GM18505 (cell line): ENCODE data around the gene PC.
A peak's percentile ranks its signal among the peaks of the same experiment; 100 is the strongest.

Experiments used
- ATAC-seq: cut with Tn5 transposase; IDR thresholded peaks from one replicate; pipeline ENCODE4 v1.9.1; 2021; ENCODE audit not compliant: unreplicated experiment
- POLR2A ChIP-seq: IDR thresholded peaks from 4 replicates; pipeline ENCODE4 v1.6.1; 2011; ENCODE audit warnings: borderline replicate concordance; ENCODE audit not compliant: insufficient read depth, insufficient read length; ENCODE audit errors: extremely low read depth

PC gene

DNA sequence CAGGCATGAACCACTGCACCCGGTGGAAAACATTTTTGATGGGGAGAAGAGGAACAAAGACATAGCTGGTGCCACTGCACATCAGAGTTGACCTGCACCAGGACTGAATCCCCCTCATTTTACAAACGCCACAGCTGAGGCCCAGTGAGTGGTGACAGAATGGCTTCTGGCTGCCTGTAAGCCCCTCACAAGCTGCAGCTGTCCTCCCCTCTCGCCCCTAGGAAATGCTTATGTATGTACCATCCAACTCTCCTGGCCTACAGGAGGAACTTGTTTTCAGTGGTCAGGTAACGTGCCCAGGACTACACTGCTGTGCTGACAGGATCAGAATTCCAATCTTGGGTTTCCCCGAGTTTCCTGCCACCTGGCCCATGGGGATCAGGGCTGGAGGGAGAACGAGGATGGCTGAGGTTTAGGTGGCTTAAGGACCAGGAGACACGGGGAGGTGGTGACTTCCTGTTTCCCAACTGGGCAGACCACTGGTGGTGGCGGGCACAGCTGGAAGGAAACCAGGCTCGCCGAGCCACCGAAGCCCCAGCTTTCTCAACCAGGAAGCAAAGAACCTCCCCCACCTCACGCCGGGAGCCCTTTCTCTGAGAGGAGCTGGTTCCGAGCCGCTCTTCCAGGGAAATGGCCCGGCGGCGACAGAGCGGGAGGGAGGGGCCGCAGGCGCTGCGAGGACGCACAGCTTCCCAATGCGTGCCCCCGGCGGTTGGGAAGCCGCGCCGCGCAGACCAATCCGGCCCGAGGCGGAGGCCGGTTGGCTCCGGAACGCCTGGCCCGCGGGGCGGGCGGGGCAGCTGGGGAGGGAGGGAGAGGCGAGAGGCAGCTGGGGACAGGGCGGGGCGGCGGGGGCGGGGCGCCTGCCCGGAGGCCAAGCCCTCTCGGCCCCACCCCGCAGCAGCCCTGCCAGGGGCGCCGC lies 102.3 kb downstream of the PC start:
- ATAC-seq, result peak; percentile 61
- peak; percentile 81 for TF ChIP-seq POLR2A

GRCh38 chr11:66854729-66855211 lies 103.4 kb downstream of the PC start:
- ATAC-seq, result no peak
- TF ChIP-seq POLR2A, result no peak

DNA sequence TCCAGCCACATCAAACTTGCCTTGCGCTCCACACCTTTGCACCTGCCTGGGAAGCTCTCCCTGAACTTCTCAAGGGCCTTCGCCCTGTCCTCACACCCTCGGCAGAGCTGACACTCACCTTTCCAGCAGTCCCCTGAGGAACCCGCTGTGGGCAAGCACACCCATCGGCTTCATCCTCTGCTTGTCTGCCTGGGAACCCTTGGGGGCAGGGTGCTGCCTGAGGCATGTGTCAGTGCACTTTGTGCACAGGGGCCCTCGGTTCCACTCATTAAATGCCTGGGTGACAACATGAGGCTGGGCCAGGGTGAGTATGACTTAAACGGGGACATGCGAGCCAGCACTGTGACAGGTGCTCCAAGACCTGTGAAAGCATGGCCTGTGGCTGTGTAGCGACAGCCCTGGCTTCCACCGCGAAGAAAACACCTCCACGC lies 103.9 kb downstream of the PC start:
- no peak for TF ChIP-seq POLR2A
- ATAC-seq, result no peak

GRCh38 chr11:66853242-66854229 lies 104.6 kb downstream of the PC start:
- ATAC-seq, result no peak

GRCh38 chr11:66852466-66853241 lies 105.5 kb downstream of the PC start:
- ATAC-seq, result no peak
- no peak for TF ChIP-seq POLR2A

More at GRCh38 chr11:66853242-66854229, 104.6 kb downstream of the PC start:
- no peak for TF ChIP-seq POLR2A

GRCh38 chr11:66851698-66852465 lies 106.3 kb downstream of the PC start:
- no peak for ATAC-seq
- TF ChIP-seq POLR2A, result no peak

DNA sequence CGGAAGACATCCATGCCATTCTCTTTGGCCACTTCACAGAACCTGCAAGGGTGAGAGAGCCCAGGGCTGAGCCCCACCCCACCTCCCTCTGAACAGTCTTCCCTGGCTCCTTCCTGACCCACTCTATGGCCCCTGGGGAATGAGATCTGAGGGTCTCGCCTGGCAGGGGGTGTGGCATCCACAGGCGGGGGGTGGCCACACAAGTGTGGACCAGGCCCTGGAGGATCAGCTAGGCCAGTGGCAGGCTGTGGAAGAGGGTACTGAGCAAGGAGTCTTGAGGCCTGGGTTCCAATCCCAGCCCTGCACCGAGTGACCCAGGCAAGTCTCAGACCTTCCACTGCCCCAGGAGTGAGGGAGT lies 107.0 kb downstream of the PC start:
- TF ChIP-seq POLR2A, result no peak
- ATAC-seq, result no peak

- TF ChIP-seq POLR2A, result no peak
- ATAC-seq, result no peak
Measured at GRCh38 chr11:66850588-66851238, 107.5 kb downstream of the PC start.

DNA sequence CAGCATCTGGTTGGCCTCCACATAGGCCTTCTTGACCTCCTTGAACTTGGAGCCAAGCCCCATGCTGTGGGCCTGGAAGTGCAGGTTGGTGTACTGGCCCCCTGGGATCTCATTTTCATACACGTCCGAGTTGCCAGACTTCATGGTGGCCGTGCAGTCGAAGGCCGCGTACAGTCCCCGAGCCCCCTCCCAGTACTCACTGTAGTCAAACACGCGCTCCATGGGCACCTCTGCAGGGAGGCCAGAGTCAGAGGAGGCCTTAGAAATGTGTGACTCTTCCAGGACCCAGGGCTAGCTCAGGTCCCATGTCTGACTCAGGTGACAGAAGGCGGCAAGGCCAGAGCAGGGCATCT lies 108.0 kb downstream of the PC start:
- no peak for ATAC-seq
- TF ChIP-seq POLR2A, result no peak

DNA sequence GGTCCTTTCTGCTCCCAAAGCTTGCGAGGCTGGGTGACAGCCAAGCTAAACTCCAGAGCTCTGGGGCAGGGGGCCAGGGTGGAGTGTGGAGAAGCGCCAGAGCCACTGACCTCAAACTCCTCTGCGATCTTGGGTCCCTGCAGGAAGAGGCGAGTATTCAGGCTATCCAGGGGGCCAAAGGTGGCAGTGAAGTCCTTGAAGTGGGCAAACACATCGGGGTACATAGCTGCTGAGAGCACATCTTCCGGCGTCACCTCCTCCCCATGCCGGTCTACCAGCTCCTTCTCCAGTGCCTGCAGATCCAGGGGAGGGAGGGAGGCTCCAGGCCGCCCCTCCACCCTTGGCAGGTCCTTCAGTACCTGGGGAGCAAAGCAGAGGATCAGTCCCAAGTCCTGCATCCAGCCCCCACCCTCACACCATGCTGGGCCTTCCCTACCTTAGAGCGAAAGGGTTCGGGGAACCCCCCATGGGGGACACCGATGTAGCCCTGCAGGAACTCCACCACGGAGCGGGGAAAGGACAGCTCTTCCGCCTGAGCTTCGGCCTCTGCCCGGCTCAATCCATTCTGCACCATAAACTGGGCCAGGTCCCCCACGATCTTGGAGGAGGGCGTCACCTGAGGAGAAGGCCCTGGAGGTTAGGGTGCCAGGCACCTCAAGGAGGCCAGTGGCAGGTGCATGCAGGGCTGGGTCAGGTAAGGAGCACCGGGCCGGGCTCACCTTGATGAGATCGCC lies 108.5 kb downstream of the PC start:
- ATAC-seq, result no peak
- TF ChIP-seq POLR2A, result no peak
